Measurements from ENCODE around the gene HYAL1. TPM values are rescaled to one million over a fixed set of nuclear protein-coding genes. Genes with fewer than 3 reads are reported as not detected.

Gene HYAL1
- total and polyA plus RNA-seq, 9 donors = 1.8 to 9.3 (median 3.5) TPM

DNA sequence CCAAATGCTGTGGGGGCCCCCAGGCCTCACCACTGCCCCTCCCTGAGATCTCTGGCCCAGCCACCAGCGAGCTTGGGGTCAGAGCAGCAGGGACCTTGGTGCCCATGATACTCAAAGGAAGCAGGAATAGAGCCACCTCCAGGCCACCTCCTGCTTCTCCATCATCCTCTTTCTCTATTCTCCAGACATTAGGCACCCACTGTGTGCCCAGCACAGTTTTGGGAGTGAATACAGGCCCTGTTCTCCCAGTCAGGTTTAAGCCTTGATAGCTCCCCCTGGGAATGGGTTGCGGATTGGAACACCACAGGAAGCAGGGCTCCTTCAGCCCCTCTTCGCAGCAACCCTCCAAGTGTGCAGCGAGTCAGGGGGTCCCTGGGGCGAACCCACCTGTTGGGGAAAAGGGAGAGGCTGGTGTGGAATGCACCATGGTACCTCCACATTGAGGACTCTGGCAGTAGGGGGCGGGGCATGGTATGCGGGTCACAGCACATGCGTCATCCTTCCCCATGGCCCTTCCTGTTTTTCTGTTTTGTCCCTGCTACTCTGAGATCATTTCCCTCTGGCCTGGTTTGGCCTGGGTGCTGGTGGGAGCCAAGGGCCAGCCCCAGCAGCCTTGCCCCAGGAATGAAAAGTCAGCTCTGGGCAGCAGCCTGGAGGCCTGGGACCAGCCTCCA is 48.7 kb downstream of the HYAL1 start:
- no peaks in the 10 kb centered on the region for H3K36me3 ChIP-seq

DNA sequence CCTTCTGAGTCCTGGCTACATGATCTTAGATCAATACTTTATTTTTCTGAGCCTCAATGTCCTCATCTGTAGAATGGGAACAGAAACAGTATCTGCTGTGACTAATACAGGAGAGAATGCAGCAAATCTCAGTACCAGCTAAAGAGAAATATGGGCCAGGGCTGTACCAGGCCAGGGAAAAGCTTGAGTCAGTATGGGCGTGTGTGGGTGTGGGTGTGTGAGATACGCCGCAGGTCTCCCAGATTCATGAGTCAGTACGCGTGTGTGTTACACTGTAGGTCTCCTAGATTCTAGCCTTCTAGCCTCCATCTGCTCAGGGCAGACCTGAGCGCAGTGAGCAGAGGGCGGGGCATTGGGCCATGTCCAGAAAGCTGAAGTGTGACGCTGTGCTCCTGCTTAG is 52.2 kb downstream of the HYAL1 start:
- WGBS, 3 donors = 68 to 85% (median 77%) methylated on average over 8 of the region's 8 CpGs

More for the DNA sequence above, 48.7 kb downstream of the HYAL1 start:
- Histone ChIP-seq H3K4me1 (ENCODE audit: insufficient read depth) (peaks cover 11% of the 10 kb centered on the region), H3K4me3 (no peak overlapping the region), H3K27ac (peak overlapping the region in 1 of 2 donors; percentile 20), H3K27me3 (no peaks in the 10 kb centered on the region), H3K9me3 (no peaks in the 10 kb centered on the region)
- peak in 2 of 5 donors; percentile 28 to 33 for DNase-seq
- no peak for TF ChIP-seq POLR2A (IDR thresholded peaks at IDR 0.05)
- no peak for TF ChIP-seq EP300 (IDR thresholded peaks at IDR 0.05)
- TF ChIP-seq CTCF (IDR thresholded peaks at IDR 0.05) = no peak
- intact Hi-C loops (cut with DNase I) = no loop called here
- WGBS, 3 donors = 77 to 86% (median 81%) methylated on average over 8 of the region's 8 CpGs

GRCh38 chr3:50250514-50250913 is 52.9 kb downstream of the HYAL1 start:
- Histone ChIP-seq H3K27ac (no peak overlapping the region), H3K27me3 (no peaks in the 10 kb centered on the region), H3K9me3 (no peaks in the 10 kb centered on the region), H3K4me1 (ENCODE audit: insufficient read depth) (peaks cover 26% of the 10 kb centered on the region), H3K36me3 (no peaks in the 10 kb centered on the region), H3K4me3 (no peak overlapping the region)
- peak in 3 of 5 donors; percentile 62 to 74 (median 62) for DNase-seq
- TF ChIP-seq POLR2A (IDR thresholded peaks at IDR 0.05) (no peak), EP300 (IDR thresholded peaks at IDR 0.05) (no peak), CTCF (IDR thresholded peaks at IDR 0.05) (no peak)
- WGBS, 3 donors = 83 to 92% (median 89%) methylated on average over 4 of the region's 4 CpGs
- intact Hi-C loops (cut with DNase I) = loop anchor here in 1 of 4 donors (1.0 kb wide), 1 partner anchor 34 kb away; no protein-coding TSS in a partner anchor

More for the DNA sequence above, 52.2 kb downstream of the HYAL1 start:
- no peaks in the 10 kb centered on the region for H3K9me3 ChIP-seq
- TF ChIP-seq POLR2A (IDR thresholded peaks at IDR 0.05) = no peak
- no peak for TF ChIP-seq CTCF (IDR thresholded peaks at IDR 0.05)
- no peak for TF ChIP-seq EP300 (IDR thresholded peaks at IDR 0.05)
- intact Hi-C loops (cut with DNase I) = no loop called here
- H3K27ac ChIP-seq = no peak overlapping the region
- no peak overlapping the region for H3K4me3 ChIP-seq
- H3K27me3 ChIP-seq = no peaks in the 10 kb centered on the region
- H3K36me3 ChIP-seq = no peaks in the 10 kb centered on the region
- H3K4me1 ChIP-seq (ENCODE audit: insufficient read depth) = peaks cover 21% of the 10 kb centered on the region
- DNase-seq = no peak

Other genes with a start within 250 kb of the HYAL1 start
- gene RBM5, start 214.7 kb downstream of the HYAL1 start, total RNA-seq = 100 to 1,000 TPM; 146 to 202 (median 165) TPM
- 100 to 1,000 TPM; 123 to 207 TPM for gene RBM5, start 214.7 kb downstream of the HYAL1 start, polyA plus RNA-seq
- 10 to 100 TPM in 2 of 7 donors, 1 to 10 TPM in 5; 1.9 to 31.5 (median 7.2) TPM for gene SEMA3F, start 148.2 kb downstream of the HYAL1 start, total RNA-seq
- 1 to 10 TPM; 3.5 to 8.3 TPM for gene SEMA3F, start 148.2 kb downstream of the HYAL1 start, polyA plus RNA-seq
- gene GNAT1, start 112.0 kb downstream of the HYAL1 start, total RNA-seq = not detected
- gene GNAT1, start 112.0 kb downstream of the HYAL1 start, polyA plus RNA-seq = not detected
- 10 to 100 TPM in 2 of 7 donors, 1 to 10 TPM in 5; 3.0 to 10.9 (median 8.3) TPM for gene SLC38A3, start 98.3 kb downstream of the HYAL1 start, total RNA-seq
- gene SLC38A3, start 98.3 kb downstream of the HYAL1 start, polyA plus RNA-seq = 1 to 10 TPM; 1.6 to 6.6 TPM
- 100 to 1,000 TPM in 6 of 7 donors, 10 to 100 TPM in 1; 72.3 to 259 (median 212) TPM for gene GNAI2, start 67.4 kb downstream of the HYAL1 start, total RNA-seq
- gene GNAI2, start 67.4 kb downstream of the HYAL1 start, polyA plus RNA-seq = 100 to 1,000 TPM; 189 to 309 TPM
- gene SEMA3B, start 34.4 kb downstream of the HYAL1 start, total RNA-seq = 100 to 1,000 TPM in 1 of 7 donors, 10 to 100 TPM in 6; 18.4 to 224 (median 51.9) TPM
- 10 to 100 TPM in 1 of 2 donors, 1 to 10 TPM in 1; 5.0 to 30.9 TPM for gene SEMA3B, start 34.4 kb downstream of the HYAL1 start, polyA plus RNA-seq
- 1 to 10 TPM in 2 of 7 donors, under 1 TPM in 3, not detected in 2; 0.42 to 1.4 (median 0.76) TPM for gene LSMEM2, start 24.5 kb downstream of the HYAL1 start, total RNA-seq
- 1 to 10 TPM in 1 of 2 donors, under 1 TPM in 1; 0.60 to 1.0 TPM for gene LSMEM2, start 24.5 kb downstream of the HYAL1 start, polyA plus RNA-seq
- gene IFRD2, start 11.1 kb downstream of the HYAL1 start, total RNA-seq = 10 to 100 TPM; 31.8 to 76.9 (median 56.4) TPM
- 10 to 100 TPM; 14.5 to 32.8 TPM for gene IFRD2, start 11.1 kb downstream of the HYAL1 start, polyA plus RNA-seq
- gene HYAL3, start 4.2 kb downstream of the HYAL1 start, total RNA-seq = 1 to 10 TPM in 6 of 7 donors, under 1 TPM in 1; 0.58 to 4.3 (median 2.0) TPM
- 1 to 10 TPM; 1.5 to 1.9 TPM for gene HYAL3, start 4.2 kb downstream of the HYAL1 start, polyA plus RNA-seq
- gene NAA80, start 4.2 kb downstream of the HYAL1 start, total RNA-seq = 10 to 100 TPM in 6 of 7 donors, 1 to 10 TPM in 1; 9.7 to 15.7 (median 13.0) TPM
- gene NAA80, start 4.2 kb downstream of the HYAL1 start, polyA plus RNA-seq = 10 to 100 TPM in 1 of 2 donors, 1 to 10 TPM in 1; 2.6 to 11.2 TPM
- 10 to 100 TPM; 29.0 to 81.6 (median 41.2) TPM for gene HYAL2, start 19.2 kb upstream of the HYAL1 start, total RNA-seq
- gene HYAL2, start 19.2 kb upstream of the HYAL1 start, polyA plus RNA-seq = 10 to 100 TPM; 10.9 to 56.3 TPM
- 10 to 100 TPM; 19.4 to 26.4 (median 21.3) TPM for gene TUSC2, start 24.6 kb upstream of the HYAL1 start, total RNA-seq
- gene TUSC2, start 24.6 kb upstream of the HYAL1 start, polyA plus RNA-seq = 10 to 100 TPM; 21.0 to 24.0 TPM
- 10 to 100 TPM; 16.2 to 32.6 (median 25.5) TPM for gene RASSF1, start 37.3 kb upstream of the HYAL1 start, total RNA-seq
- gene RASSF1, start 37.3 kb upstream of the HYAL1 start, polyA plus RNA-seq = 10 to 100 TPM; 12.5 to 27.4 TPM
- 10 to 100 TPM in 2 of 7 donors, 1 to 10 TPM in 5; 1.0 to 75.1 (median 3.4) TPM for gene ZMYND10, start 42.2 kb upstream of the HYAL1 start, total RNA-seq
- gene ZMYND10, start 42.2 kb upstream of the HYAL1 start, polyA plus RNA-seq = under 1 TPM; 0.50 to 0.81 TPM
- gene NPRL2, start 47.2 kb upstream of the HYAL1 start, total RNA-seq = 10 to 100 TPM; 19.4 to 26.3 (median 22.4) TPM
- 10 to 100 TPM; 21.8 to 21.9 TPM for gene NPRL2, start 47.2 kb upstream of the HYAL1 start, polyA plus RNA-seq
- 10 to 100 TPM in 3 of 7 donors, 1 to 10 TPM in 4; 8.0 to 17.1 (median 9.6) TPM for gene CYB561D2, start 47.3 kb upstream of the HYAL1 start, total RNA-seq
- gene CYB561D2, start 47.3 kb upstream of the HYAL1 start, polyA plus RNA-seq = 10 to 100 TPM in 1 of 2 donors, 1 to 10 TPM in 1; 4.5 to 10.8 TPM
- gene TMEM115, start 55.9 kb upstream of the HYAL1 start, total RNA-seq = 10 to 100 TPM; 32.3 to 58.4 (median 36.9) TPM
- gene TMEM115, start 55.9 kb upstream of the HYAL1 start, polyA plus RNA-seq = 10 to 100 TPM in 1 of 2 donors, 1 to 10 TPM in 1; 8.5 to 40.2 TPM
- gene CACNA2D2, start 200.1 kb upstream of the HYAL1 start, total RNA-seq = 1 to 10 TPM in 6 of 7 donors, under 1 TPM in 1; 0.95 to 8.6 (median 4.2) TPM
- gene CACNA2D2, start 200.1 kb upstream of the HYAL1 start, polyA plus RNA-seq = 1 to 10 TPM; 1.8 to 2.8 TPM